Lung microvascular endothelial cell (primary cell): ENCODE data around the gene ALDH1B1. TPM values are rescaled to one million over a fixed set of nuclear protein-coding genes. Genes with fewer than 3 reads are reported as not detected.

Experiments used
- DNase-seq, 2 donors: peaks; one replicate each; pipeline versions ENCODE4 v3.0.0 to v3.0.0-alpha.2; 2010; ENCODE audit warnings: low read depth in 2 of 2
- total RNA-seq: library from RNA; depleted of rRNA; stranded (reverse); fragments of >200 nt; gene quantifications from 2 replicates; pipeline ENCODE4 v1.2.1, GENCODE V29; 2014

Gene ALDH1B1
- total RNA-seq, 1 donor from 2014 or later = 11.1 TPM

DNA sequence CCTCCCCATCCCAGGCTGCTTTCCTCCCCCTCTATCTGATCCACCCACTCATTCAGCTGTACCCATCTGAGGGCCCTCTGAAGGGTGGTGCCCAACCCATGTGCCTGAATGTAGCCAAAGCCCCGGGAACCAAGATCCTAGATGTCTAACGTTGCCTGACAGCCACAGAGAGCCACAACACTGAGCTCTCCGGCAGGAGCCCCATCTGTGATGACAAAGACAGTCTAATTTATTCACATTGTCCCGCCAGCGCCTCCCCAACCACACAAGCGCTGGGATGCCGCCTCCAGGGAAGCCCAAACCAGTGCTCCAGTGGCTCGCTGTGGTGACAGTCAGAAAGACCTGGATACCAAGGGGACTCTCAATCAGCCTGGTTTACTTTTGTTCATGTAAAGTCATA is 23.4 kb downstream of the ALDH1B1 start:
- DNase-seq = no peak

DNA sequence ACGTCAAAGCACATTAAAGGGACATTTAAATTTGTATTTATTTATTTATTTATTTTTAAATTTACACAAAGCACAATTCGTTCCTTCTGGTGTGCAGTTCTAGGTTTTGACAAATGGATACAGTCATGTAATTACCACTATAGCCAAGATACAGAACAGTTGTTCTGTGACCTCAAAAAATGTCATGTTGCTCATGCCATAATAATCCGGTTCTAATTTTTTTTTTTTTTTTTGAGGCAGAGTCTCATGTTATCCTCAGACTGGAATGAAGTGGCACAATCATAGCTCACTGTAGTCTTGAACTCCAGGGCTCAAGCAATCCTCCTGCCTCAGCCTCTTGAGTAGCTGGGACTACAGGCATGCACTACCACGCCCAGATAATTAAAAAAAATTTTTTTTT is 24.0 kb downstream of the ALDH1B1 start:
- DNase-seq = no peak

DNA sequence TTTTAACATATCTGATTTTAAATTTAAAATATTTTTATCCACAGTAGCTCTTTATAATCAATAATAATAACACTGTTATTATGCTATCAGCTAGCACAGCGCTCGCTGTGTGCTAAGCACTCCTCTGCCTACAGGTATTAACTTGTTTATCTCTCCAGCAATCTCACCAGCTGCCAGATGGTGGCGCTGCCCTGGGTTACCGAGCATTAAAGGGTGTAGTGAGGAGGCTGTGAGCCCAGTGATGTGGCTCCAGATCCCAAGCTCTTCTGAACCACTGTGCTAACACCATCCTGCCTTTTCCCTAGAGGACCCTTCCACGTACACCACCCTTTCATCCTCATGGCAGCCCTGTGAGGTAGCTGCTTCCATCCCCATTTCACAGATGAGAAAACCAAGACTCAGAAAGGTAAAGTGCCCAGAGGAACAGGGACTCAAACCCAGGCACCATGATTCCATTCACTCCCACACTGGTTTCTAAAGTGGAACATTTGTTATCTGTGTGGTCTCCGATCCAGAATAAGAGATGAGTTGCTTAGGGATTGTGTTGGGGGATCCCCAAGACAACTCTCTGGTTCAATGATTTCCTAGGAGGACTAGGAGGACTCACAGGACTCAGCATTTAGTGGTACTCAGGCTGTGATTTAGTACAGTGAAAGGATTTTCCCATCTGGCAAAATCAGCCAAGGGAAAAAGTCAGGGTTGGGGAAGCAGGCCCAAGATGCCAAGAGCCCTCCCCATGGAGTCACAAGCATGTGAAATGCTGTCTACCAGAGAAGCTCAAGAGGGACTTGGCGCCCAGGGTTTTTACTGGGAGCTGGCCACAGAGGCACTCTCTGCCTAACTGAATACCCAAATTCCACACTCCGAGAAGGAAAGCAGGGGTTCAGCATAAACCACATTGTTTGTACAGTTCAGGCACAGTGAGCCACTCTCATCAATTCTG is 24.8 kb downstream of the ALDH1B1 start:
- peak; percentile 29 to 40 for DNase-seq

DNA sequence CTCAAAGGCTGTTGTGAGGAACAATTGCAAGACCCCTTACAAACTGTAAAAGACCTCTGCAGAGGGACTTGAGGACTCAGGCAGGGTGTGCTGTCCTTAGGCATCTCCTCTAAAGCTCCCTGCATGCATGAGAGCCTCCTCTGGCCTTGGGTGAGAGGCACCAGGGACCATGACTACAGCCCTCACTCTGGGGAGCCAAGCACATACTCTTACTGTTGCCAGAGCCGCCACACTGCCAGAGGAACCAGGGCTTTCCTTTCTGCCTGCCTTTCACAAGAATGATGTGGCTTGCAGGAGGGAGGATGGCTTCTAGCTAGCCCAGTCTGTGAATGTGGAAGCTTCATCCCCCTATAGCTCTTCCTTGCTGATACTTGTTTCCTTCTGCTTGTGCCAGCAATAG is 25.9 kb downstream of the ALDH1B1 start:
- DNase-seq = no peak

DNA sequence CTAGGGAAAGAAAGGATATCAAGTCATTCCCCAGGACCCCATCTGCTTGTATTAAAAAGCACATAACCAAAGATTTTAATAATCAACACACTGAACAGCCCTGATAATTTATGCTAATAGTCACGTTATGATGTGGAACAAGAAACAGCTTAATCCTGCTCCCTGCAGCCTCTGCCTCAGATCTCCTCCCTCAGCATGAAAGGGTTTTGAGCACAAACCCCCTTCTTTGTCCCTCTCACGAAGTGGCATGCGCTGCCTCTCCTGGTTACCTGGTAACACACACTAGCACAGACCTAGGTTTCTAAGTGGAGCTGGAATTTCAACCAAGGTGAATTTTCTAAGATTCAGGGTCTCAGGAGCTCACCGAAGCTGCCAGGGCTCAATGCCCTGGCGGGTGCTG is 26.7 kb downstream of the ALDH1B1 start:
- no peak for DNase-seq

DNA sequence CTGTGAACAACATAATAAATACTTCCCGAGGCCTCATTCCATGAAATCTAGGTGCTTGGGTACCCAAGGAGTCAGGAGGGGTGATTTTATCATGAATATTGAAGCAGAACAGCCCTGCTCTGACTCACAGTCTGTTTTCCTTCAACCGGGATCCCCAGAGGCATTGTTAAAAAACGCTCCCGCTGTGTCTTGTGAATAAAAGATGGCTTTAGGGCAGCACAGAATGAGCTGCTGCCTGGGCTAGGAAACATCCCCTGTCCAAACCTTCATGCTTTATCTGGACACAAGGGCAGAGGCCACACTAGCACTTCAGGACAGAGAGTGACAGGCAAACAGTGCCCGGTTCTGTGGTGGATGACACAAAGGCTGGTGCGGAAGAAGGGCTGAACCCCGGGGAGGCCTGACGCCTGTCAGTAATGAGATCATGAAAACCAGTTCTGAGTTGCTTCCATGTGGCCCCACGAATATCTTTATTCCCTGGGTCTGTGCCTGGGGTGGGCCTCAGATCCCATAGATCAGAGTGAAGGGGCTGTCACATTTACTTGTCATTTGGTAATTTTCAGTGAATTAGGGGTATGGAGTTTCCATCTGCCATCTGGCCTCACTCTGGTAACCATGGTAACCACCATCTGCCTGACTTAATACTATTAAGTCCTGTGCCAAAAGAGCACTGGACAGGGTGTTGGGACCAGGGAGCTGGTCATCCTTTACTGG is 29.2 kb downstream of the ALDH1B1 start:
- no peak for DNase-seq

DNA sequence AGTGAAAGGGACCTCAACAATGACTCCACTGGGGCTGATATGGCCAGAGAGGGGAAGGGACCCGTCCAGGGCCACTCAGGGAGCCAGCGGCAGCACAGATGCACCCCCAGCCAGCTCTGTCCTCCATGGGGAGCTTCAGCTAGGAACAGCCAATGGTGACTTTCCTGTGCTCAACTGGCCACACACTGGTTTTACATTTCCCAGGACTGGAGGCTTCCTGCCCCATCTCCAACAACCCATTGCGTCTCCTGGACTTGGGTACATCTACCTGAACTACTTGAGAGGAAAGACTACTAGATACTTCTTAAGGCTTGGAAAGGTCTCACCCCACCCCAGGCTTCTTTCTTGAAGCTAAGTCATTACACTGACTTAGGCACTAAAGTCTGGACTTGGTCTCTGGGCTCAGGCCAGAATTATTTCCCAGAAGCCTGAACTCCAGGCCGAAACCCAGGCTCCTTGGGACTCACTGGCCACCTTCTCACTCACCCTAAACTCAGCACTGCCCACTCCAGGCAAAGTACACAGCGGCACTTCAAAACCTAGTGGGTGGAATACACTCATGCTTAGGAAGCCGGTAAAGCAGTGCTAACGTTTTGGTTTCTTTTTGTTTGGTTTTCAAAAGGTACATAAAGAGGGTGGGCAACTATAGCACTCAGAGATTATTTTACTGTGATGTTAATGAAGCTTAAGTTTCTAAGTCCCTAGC is 30.2 kb downstream of the ALDH1B1 start:
- no peak for DNase-seq

DNA sequence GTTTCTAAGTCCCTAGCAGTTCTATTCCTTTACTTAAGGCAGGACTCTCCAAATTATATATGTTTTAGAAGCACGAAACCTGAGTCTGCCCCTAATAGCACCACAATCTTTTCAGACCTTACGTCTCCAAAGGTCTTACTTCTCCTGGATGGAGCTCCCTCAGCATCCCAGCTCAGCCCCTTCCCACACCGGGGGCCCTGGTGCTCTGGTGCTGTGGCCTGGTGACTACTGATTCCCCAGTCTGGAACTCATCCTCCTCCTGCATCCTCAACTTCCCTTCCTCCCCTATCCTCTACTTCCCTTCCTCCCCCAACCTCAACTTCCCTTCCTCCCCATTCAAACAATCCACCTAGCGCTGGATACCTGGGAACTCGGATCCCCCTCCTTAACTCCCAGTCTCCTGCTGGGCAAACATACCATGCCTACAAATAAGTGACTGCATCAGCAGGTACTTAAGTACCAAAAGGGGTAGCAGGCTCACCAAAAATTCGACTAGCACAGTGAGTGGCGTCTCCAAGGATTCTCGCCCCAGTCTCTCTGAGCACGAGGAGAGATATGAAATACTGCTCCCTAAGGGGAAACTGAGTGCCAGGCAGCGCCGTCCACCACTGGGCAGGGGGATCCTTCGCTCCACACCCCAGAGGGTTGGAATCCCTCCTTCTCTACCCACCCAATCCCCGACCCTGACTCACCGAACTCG is 30.9 kb downstream of the ALDH1B1 start:
- DNase-seq = no peak

DNA sequence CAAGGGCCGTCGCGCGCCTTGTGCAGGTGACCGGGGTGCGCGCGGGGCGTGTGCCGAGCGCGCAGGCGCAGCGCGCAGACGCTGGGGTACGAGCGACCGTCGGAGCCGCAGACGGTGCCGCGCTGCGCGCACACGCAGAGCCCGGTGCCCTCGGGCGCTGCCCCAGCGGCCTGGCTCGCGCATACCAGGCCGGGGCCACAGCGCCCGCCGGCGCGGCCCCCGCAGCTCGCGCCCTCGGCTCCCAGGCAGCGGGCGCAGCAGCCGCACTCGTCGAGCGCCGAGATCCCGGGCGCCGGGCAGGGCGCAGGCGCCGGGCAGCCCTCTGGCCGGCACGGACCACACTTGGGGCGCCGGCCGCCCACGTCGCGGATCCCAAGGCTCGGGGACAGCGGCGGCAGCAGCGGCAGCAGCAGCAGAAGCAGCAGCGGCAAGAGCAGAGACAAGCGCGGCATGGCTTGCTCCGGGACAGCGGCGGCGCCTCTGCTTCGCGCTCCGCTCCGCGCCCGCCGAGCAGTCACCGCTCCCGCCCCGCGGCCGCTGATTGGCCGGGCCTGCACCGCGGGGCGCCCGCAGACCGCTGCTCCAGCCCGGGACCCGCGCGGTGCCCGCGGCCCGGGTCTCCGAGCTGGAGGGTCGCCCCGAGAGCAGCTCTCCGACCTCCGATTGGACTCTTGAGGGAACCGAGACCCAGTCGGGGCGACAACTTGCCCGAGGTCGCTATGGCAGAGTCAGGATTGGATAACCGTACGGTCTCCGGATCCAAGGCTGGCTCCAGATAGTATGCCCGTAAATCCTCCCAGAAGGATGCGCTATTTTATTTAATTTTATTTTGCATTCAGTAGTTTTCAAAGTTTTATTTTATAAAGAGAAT is 31.7 kb downstream of the ALDH1B1 start, which contains the start of gene IGFBPL1:
Gene IGFBPL1 (minus strand): TSS at position 482 of the 871 bp plus-strand sequence. CDS start 30 bp downstream, at position 452.
- peak; percentile 27 to 43 for DNase-seq

DNA sequence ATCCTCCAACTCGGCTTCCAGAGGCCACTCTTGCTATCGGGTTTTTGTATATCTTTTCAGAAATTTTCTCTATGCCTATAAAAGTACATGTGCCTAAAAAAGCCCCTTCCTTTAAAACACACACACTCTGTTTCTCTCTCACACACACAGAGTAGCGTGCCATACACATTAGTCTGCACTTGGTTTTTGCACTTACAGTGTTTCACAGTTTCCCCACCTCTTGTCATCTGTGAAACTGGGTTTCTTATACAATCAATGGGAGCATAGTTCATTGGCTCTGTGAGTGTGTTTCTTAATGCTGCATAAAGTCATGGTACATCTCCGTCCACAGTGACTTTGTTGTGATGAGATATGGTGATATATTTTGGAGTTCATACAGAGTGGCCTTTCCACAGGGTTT is 32.4 kb downstream of the ALDH1B1 start:
- DNase-seq = no peak

DNA sequence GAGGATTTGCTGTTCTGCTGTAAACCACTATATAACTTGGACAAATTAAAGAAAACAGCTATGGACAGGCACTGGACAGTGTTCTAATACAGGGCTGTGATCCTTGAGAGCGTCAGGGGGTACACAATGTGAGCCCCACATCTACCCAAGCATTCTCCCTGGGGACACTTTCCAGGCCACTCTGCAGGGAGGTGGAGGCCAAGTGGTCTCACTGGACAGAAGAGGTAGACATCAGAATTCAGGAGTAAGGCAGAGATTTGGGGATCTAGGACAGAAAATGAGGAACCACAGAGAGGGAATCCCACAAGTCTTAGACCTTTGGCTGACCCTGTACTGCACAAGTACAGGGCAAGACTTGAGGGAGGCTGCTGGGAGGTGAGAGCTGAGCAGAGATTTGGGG is 35.6 kb downstream of the ALDH1B1 start:
- DNase-seq = no peak

DNA sequence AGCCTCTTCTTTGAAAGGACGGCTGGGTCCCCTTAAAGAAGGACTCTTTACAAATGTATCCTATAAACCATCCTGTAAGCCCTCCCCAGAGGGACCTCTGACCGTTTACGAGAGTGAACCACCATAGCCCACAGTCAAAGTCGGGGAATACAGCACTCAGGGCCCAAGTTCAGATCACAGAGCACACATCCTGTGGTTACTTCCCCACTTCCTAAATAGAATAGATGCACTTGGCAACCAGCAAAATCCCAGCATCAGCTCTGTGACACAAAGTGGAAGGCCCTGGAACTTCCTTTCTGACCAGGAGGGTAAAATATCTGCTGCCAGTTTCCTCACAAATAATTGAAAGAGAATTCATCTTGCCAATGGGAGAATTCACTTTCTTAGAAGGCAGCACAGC is 38.6 kb downstream of the ALDH1B1 start:
- peak in 1 of 2 donors; percentile 74 for DNase-seq

DNA sequence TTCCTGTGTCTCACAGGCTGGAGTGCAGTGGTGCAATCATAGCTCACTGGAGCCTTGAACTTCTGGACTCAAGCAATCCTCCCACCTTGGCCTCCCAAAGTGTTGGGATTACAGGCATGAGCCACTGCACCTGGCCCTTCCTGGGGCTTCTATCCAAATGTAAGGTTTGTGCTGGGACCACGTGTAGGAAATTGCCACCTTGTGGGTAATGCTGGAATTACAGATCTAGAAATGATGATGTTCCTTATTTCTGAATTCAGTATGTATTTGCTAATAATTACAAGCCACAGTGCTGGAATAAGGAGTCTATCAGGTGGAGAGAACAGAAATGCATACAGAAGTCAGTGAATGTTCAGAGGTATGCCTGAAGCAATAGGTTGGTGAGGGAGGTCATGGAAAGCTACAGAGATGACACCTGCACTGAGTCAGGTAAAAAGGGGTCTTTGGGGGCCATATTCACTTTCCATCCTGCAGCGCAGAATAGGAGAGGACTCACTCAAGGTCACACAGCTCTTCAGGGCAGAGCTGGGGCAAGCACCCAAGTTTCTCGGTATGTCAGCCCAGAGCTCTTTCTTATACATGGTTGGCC is 40.5 kb downstream of the ALDH1B1 start:
- peak; percentile 43 to 60 for DNase-seq

DNA sequence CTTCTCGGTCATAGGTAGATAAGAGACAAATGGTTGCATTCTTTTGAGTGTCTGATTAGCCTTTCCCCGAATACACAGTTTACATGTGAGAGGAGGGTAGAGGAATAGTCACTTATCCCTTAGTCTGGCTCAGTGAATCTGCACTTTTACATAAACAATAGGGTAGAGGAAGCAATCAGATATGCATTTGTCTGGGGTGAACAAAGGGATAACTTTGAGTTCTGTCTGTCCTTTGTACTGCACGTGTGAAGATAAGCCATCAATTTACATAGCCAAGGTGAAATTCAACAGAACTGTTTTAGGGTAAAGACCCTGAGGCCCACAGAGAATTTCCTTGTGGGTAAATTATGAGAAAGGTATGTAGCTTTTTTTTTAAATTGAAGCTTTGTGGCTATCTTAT is 41.9 kb downstream of the ALDH1B1 start:
- peak in 1 of 2 donors; percentile 7 for DNase-seq

DNA sequence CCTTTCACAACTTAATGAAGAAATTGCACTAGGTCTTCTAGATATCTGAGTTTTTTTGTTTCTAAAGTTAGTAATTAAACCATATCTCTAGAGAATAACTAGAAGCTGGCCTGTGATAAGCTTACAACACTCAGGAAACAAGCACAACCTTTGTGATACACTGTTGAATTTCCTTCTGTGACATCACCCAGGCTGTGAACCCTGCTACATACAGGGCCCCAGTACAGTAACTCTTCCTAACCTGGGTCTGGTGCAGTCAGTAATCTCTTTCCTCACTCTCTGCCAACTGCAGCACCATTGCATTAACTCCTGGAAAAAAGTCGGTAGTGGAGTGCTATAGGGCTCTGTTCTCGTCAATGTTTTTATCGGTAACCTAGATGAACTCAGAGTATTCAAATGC is 42.4 kb downstream of the ALDH1B1 start:
- DNase-seq = peak in 1 of 2 donors; percentile 31

DNA sequence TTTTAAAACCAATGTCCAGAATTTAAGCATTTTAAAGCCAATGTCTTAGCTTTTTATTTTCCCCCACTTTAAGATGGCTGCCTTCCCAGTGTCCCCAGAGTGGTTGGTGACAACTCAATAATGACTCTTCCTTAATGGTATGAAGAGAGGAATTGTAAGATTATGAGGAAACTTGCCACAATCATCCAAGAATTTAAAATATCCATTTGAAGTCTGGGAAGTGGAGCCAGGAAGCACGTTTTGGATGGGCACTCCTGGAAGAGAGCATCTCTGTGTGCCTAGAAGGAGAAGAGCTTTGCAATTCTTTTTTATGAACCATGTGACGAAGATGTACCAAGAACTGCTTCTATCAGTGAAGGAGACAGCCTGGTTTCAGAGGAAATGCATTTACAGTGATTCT is 43.0 kb downstream of the ALDH1B1 start:
- no peak for DNase-seq

DNA sequence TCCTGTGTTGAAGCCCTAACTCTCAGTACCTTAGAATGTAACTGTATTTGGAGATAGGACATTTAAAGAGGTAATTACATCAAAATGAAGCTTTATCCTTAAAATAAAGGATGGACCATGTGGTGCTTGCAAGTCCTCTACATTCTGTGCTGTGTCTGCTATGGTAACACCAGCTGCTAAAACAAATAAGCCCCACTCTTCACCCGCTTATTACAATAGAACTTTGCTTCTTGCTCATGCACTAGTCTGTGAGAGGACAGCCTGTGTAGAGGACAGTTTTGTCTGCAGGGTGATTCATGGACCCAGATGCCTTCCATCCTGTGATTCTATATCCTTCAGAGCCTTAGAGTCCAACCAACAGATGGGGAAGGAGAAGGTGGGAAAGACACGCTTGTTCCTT is 44.2 kb downstream of the ALDH1B1 start:
- no peak for DNase-seq

DNA sequence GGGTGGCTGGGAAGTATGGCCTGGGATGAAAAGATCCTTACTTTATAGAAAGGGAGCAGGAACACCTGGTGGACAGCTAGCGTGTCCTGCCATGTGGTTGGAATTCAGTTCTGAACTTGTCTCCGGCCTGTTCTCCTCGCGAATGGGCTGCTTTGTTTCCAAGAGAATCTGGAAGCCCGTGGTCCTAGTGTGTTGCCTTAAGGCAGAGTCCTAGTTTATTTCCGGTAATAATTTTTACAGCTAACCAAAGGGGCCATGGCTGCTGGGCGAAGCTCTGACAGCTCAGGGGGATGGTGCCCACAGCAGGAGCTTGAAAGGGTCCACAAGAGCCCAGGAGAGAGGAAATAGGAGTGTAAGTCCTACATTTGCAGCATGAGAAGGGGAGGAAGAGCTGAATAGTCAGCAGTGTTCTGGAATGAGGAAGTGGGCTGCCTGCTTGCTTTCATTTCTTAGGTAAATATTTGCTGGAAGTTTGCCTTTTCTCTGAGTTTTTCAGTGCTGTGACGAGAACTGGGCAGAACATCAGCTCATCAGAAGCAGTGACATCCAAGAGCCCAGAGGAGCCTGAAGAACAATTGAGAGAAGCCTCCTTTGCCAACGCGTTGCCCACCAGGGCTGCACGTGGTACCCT is 44.8 kb downstream of the ALDH1B1 start:
- DNase-seq = no peak

DNA sequence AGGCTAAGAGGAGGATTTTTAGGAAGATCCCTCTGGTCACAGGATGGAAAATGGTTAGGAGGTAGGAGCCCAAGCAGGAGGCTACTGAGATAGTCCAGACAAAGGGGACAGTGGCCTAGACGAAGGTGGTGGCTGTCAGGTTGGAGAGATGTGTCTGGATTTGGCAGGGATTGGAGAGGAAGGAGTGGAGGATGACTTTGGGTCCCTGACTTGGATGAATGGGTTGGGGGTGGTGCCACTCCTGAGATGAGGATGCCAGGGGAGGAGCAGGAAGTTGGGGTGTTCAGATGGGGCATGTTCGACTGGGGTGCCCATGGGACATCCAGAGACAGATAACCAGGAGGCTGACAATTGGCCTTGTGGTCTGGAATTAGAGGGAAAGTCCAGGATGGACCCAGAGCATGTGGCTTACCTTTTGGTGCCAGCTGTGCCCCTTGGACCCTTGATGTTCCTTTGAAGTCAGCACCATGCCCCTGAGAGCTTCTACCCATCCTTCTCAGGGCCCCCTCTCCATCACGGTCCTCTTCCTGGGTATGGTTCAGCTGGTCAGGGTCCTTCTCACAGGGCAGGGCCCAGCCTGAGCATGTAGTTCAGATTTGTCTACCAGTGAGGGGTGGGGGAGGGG is 46.9 kb downstream of the ALDH1B1 start:
- DNase-seq = no peak
